ENCODE measurements around the gene KMT5B. TPM values are rescaled to one million over a fixed set of nuclear protein-coding genes. Genes with fewer than 3 reads are reported as not detected.
"Not testable (repeated sequence)": the region's sequence is repeated elsewhere in the genome, so short reads cannot be mapped to it uniquely, and the experiment has no call there.

The KMT5B gene
- total RNA-seq, result 10 to 100 TPM; 34.3 to 39.0 TPM
- long read RNA-seq, donor 1, partial matches to known transcripts, result 11 of 23 reads
- long read RNA-seq, donor 1, other reads (novel, unspliced or antisense), result 12 of 23 reads
- long read RNA-seq, donor 2, partial matches to known transcripts, result 26 of 39 reads
- long read RNA-seq, donor 2, other reads (novel, unspliced or antisense), result 13 of 39 reads

GRCh38 chr11:68213135-68213515 lies at the start of gene KMT5B:
KMT5B (minus strand) TSS chr11:68213296; CDS start chr11:68190076, 23,220 bp downstream.
- intact Hi-C loops (cut with DNase I), result loop anchor here in 1 of 2 donors (5.0 kb wide), 1 partner anchor 84 kb away; no protein-coding TSS in a partner anchor
- DNase-seq (ENCODE audit: low spot score), result peak; percentile 85

- no peak for DNase-seq (ENCODE audit: low spot score)
- intact Hi-C loops (cut with DNase I), result loop anchor here (5.0 kb wide), 2 partner anchors 35 to 120 kb away; no protein-coding TSS in a partner anchor
Measured at GRCh38 chr11:68262544-68262827, 49.4 kb upstream of the KMT5B start.

- DNase-seq (ENCODE audit: low spot score), result peak; percentile 72
- intact Hi-C loops (cut with DNase I), result loop anchor here (5.0 kb wide), 2 partner anchors 35 to 120 kb away; no protein-coding TSS in a partner anchor
Measured at GRCh38 chr11:68261749-68262543, 48.9 kb upstream of the KMT5B start.

- intact Hi-C loops (cut with DNase I), result loop anchor here (5.0 kb wide), 2 partner anchors 36 to 121 kb away; no protein-coding TSS in a partner anchor
Measured at GRCh38 chr11:68261006-68261405, 47.9 kb upstream of the KMT5B start.

GRCh38 chr11:68260484-68260883 lies 47.4 kb upstream of the KMT5B start:
- DNase-seq (ENCODE audit: low spot score), result peak; percentile 14
- intact Hi-C loops (cut with DNase I), result loop anchor here (5.0 kb wide), 2 partner anchors 37 to 122 kb away; no protein-coding TSS in a partner anchor

More at GRCh38 chr11:68261006-68261405, 47.9 kb upstream of the KMT5B start:
- peak; percentile 47 for DNase-seq (ENCODE audit: low spot score)

GRCh38 chr11:68259122-68259959 lies 46.2 kb upstream of the KMT5B start:
- DNase-seq (ENCODE audit: low spot score), result peak; percentile 76
- intact Hi-C loops (cut with DNase I), result loop anchor here in 1 of 2 donors (5.0 kb wide), 2 partner anchors 38 to 188 kb away; no protein-coding TSS in a partner anchor

- intact Hi-C loops (cut with DNase I), result loop anchor here in 1 of 2 donors (5.0 kb wide), 2 partner anchors 39 to 189 kb away; no protein-coding TSS in a partner anchor
- peak; percentile 66 for DNase-seq (ENCODE audit: low spot score)
Measured at GRCh38 chr11:68258363-68258765, 45.3 kb upstream of the KMT5B start.

GRCh38 chr11:68257477-68258362 lies 44.6 kb upstream of the KMT5B start:
- DNase-seq (ENCODE audit: low spot score), result peak; percentile 99

GRCh38 chr11:68256331-68256741 lies 43.2 kb upstream of the KMT5B start:
- peak; percentile 65 for DNase-seq (ENCODE audit: low spot score)
- intact Hi-C loops (cut with DNase I), result loop anchor here (2.0 to 5.0 kb wide), 4 partner anchors 41 to 191 kb away; no protein-coding TSS in a partner anchor

More at GRCh38 chr11:68257477-68258362, 44.6 kb upstream of the KMT5B start:
- intact Hi-C loops (cut with DNase I), result loop anchor here (2.0 to 5.0 kb wide), 4 partner anchors 40 to 190 kb away; no protein-coding TSS in a partner anchor

- intact Hi-C loops (cut with DNase I), result loop anchor here in 1 of 2 donors (5.0 kb wide), 2 partner anchors 42 to 192 kb away; no protein-coding TSS in a partner anchor
- DNase-seq (ENCODE audit: low spot score), result peak; percentile 82
Measured at GRCh38 chr11:68255526-68255925, 42.4 kb upstream of the KMT5B start.

- intact Hi-C loops (cut with DNase I), result no loop called here
- peak; percentile 71 for DNase-seq (ENCODE audit: low spot score)
Measured at GRCh38 chr11:68254421-68254820, 41.3 kb upstream of the KMT5B start.

GRCh38 chr11:68251765-68252164 lies 38.7 kb upstream of the KMT5B start:
- intact Hi-C loops (cut with DNase I), result no loop called here
- DNase-seq (ENCODE audit: low spot score), result no peak

GRCh38 chr11:68244912-68245311 lies 31.8 kb upstream of the KMT5B start:
- DNase-seq (ENCODE audit: low spot score); intact Hi-C loops (cut with DNase I): not testable (repeated sequence)

- intact Hi-C loops (cut with DNase I); DNase-seq (ENCODE audit: low spot score): not testable (repeated sequence)
Measured at GRCh38 chr11:68243847-68244246, 30.8 kb upstream of the KMT5B start.

GRCh38 chr11:68242616-68243015 lies 29.5 kb upstream of the KMT5B start:
- intact Hi-C loops (cut with DNase I), result no loop called here
- DNase-seq (ENCODE audit: low spot score), result no peak

- DNase-seq (ENCODE audit: low spot score), result no peak
- intact Hi-C loops (cut with DNase I), result no loop called here
Measured at GRCh38 chr11:68231621-68232020, 18.5 kb upstream of the KMT5B start.

GRCh38 chr11:68229601-68230000 lies 16.5 kb upstream of the KMT5B start:
- no peak for DNase-seq (ENCODE audit: low spot score)
- intact Hi-C loops (cut with DNase I), result no loop called here

GRCh38 chr11:68226421-68226820 lies 13.3 kb upstream of the KMT5B start:
- DNase-seq (ENCODE audit: low spot score), result no peak
- intact Hi-C loops (cut with DNase I), result no loop called here
